Measurements from ENCODE around the gene IL12RB1. TPM values are rescaled to one million over a fixed set of nuclear protein-coding genes. Genes with fewer than 3 reads are reported as not detected.
"Not testable (repeated sequence)": the region's sequence is repeated elsewhere in the genome, so short reads cannot be mapped to it uniquely, and the experiment has no call there.

IL12RB1 gene
- total and polyA plus RNA-seq, 11 donors, result 0.19 to 8.1 (median 0.55) TPM; not detected in 2

GRCh38 chr19:18090545-18091216, 3.9 kb upstream of the IL12RB1 start:
- Histone ChIP-seq H3K4me3 (peak overlapping the region in 1 of 12 donors; percentile 8), H3K9me3 (no peaks in the 10 kb centered on the region), H3K4me1 (peaks cover 0 to 48% (median 0%) of the 10 kb centered on the region in 12 donors), H3K27ac (peak overlapping the region in 4 of 12 donors; percentile 19 to 89 (median 46)), H3K36me3 (no peaks in the 10 kb centered on the region), H3K27me3 (no peaks in the 10 kb centered on the region)
- ATAC-seq (peak in 2 of 4 donors; percentile 35 to 39), DNase-seq (no peak)
- TF ChIP-seq POLR2A (IDR thresholded peaks at IDR 0.05) (no peak), CTCF (IDR thresholded peaks at IDR 0.05) (no peak)
- WGBS, 4 donors, result 57 to 80% (median 66%) methylated on average over 10 to 12 of the region's 12 CpGs
- intact Hi-C loops (cut with DNase I), result no loop called here

GRCh38 chr19:18089726-18090125, 3.0 kb upstream of the IL12RB1 start:
- ATAC-seq, result no peak
- Histone ChIP-seq H3K4me3 (no peak overlapping the region), H3K27ac (peak overlapping the region in 3 of 12 donors; percentile 5 to 89 (median 13)), H3K9me3 (no peaks in the 10 kb centered on the region), H3K4me1 (peaks cover 0 to 48% (median 0%) of the 10 kb centered on the region in 12 donors), H3K36me3 (no peaks in the 10 kb centered on the region), H3K27me3 (no peaks in the 10 kb centered on the region)
- WGBS, 4 donors, result 62 to 77% (median 70%) methylated on average over 5 of the region's 5 CpGs
- no peak for DNase-seq
- TF ChIP-seq CTCF (IDR thresholded peaks at IDR 0.05), result no peak
- no peak for TF ChIP-seq POLR2A (IDR thresholded peaks at IDR 0.05)
- intact Hi-C loops (cut with DNase I), result no loop called here

GRCh38 chr19:18089096-18089541, 2.4 kb upstream of the IL12RB1 start:
- H3K36me3 ChIP-seq; intact Hi-C loops (cut with DNase I); H3K9me3 ChIP-seq; H3K27me3 ChIP-seq; H3K4me3 ChIP-seq: not testable (repeated sequence)
- 68 to 78% (median 75%) methylated on average over 11 of the region's 11 CpGs for WGBS, 4 donors
- ATAC-seq, result peak in 3 of 4 donors; percentile 12 to 67 (median 38)
- peak in 2 of 5 donors; percentile 33 to 35 for DNase-seq
- H3K27ac ChIP-seq, result peak overlapping the region in 3 of 12 donors; percentile 5 to 89 (median 13)
- peaks cover 0 to 48% (median 0%) of the 10 kb centered on the region in 12 donors for H3K4me1 ChIP-seq

GRCh38 chr19:18085702-18086457, 854 bp downstream of the IL12RB1 start:
- 83 to 90% (median 86%) methylated on average over 8 of the region's 8 CpGs for WGBS, 4 donors
- H3K27me3 ChIP-seq, result peaks cover 0 to 4% (median 0%) of the 10 kb centered on the region in 9 donors
- TF ChIP-seq CTCF (IDR thresholded peaks at IDR 0.05), result no peak
- TF ChIP-seq POLR2A (IDR thresholded peaks at IDR 0.05), result no peak
- DNase-seq (no peak), ATAC-seq (no peak)
- H3K4me1 ChIP-seq, result peaks cover 0 to 37% (median 0%) of the 10 kb centered on the region in 12 donors
- no peak overlapping the region for H3K27ac ChIP-seq
- intact Hi-C loops (cut with DNase I), result no loop called here
- peaks cover 0 to 5% (median 0%) of the 10 kb centered on the region in 9 donors for H3K36me3 ChIP-seq
- peak overlapping the region in 2 of 12 donors; percentile 44 to 68 for H3K4me3 ChIP-seq
- H3K9me3 ChIP-seq, result no peaks in the 10 kb centered on the region

All from heart left ventricle (tissue), 16 donors.